OCI-LY7 (cell line): ENCODE data around the gene FBLN2. TPM values are rescaled to one million over a fixed set of nuclear protein-coding genes. Genes with fewer than 3 reads are reported as not detected.

Source experiments
- BruUV-seq: library from RNA; stranded (reverse); fragments of 400-500 nt; replicated peaks from 2 replicates; lab custom pipeline; 2021; lab: Mats Ljungman, UMichigan
- CTCF ChIA-PET: fragments of 300-600 bp; sonication (Branson Sonifier 250); formaldehyde crosslinking; loops from one replicate; lab custom pipeline; 2022; ENCODE audit warnings: antibody characterized with exemption; ENCODE audit not compliant: unreplicated experiment; lab: Charles Lee
- POLR2A ChIA-PET: fragments of 300-600 bp; sonication (Branson Sonifier 250); formaldehyde crosslinking; loops from one replicate; lab custom pipeline; 2022; ENCODE audit warnings: antibody characterized with exemption; lab: Charles Lee
- DNase-seq: peaks from one replicate; pipeline ENCODE4 v3.0.0-alpha.2; 2015; ENCODE audit warnings: low spot score
- H2AFZ ChIP-seq: fragments of 200-600 bp; sonication (generic), shearing (Covaris generic); 2 replicates; pipeline ENCODE4 v1.6.1; 2014; ENCODE audit warnings: mild to moderate bottlenecking, antibody characterized with exemption, low read length, moderate library complexity
- H3K27ac ChIP-seq: fragments of 200-600 bp; sonication (generic); 2 replicates; pipeline ENCODE4 v1.5.1; 2014; ENCODE audit warnings: mixed run types, low read depth, mild to moderate bottlenecking, moderate library complexity, low read length, inconsistent platforms; ENCODE audit not compliant: poor library complexity, severe bottlenecking
- H3K36me3 ChIP-seq: fragments of 200-600 bp; sonication (generic); 2 replicates; pipeline ENCODE4 v1.6.1; 2014; ENCODE audit warnings: mild to moderate bottlenecking, antibody characterized with exemption, low read length, moderate library complexity, mixed read lengths; ENCODE audit not compliant: insufficient read depth
- H3K4me1 ChIP-seq: fragments of 200-600 bp; sonication (generic); 2 replicates; pipeline ENCODE4 v1.5.1; 2014; ENCODE audit warnings: mild to moderate bottlenecking, low read length; ENCODE audit not compliant: insufficient read depth, poor library complexity, severe bottlenecking
- H3K4me2 ChIP-seq: fragments of 200-600 bp; sonication (generic); 2 replicates; pipeline ENCODE4 v1.6.1; 2014; ENCODE audit warnings: mild to moderate bottlenecking, low read length
- H3K4me3 ChIP-seq: fragments of 200-600 bp; sonication (generic); 2 replicates; pipeline ENCODE4 v1.5.1; 2014; ENCODE audit warnings: mild to moderate bottlenecking, low read depth, low read length; ENCODE audit not compliant: poor library complexity, severe bottlenecking
- H3K79me2 ChIP-seq: fragments of 200-600 bp; sonication (generic); 2 replicates; pipeline ENCODE4 v1.6.1; 2016; ENCODE audit warnings: low read depth, mild to moderate bottlenecking, low read length, moderate library complexity, mixed read lengths; ENCODE audit not compliant: insufficient read depth
- H3K9me2 ChIP-seq: fragments of 200-600 bp; sonication (generic); 2 replicates; pipeline ENCODE4 v1.6.1; 2016; ENCODE audit warnings: mild to moderate bottlenecking, low read length, mixed read lengths; ENCODE audit not compliant: insufficient read depth
- H3K9me3 ChIP-seq: fragments of 200-600 bp; sonication (generic); 2 replicates; pipeline ENCODE4 v1.6.1; 2014; ENCODE audit warnings: mild to moderate bottlenecking, mixed run types, low read length, mixed read lengths
- H4K20me1 ChIP-seq: fragments of 200-600 bp; sonication (generic); 2 replicates; pipeline ENCODE4 v1.6.1; 2014; ENCODE audit warnings: mild to moderate bottlenecking, antibody characterized with exemption, low read length, moderate library complexity, mixed read lengths; ENCODE audit not compliant: insufficient read depth
- EZH2phosphoT487 ChIP-seq: fragments of 200-600 bp; sonication (generic); IDR thresholded peaks from 2 replicates; pipeline ENCODE4 v1.6.1; 2018; ENCODE audit warnings: low read depth, borderline replicate concordance, mild to moderate bottlenecking, mixed run types, antibody characterized with exemption, low read length, moderate library complexity, mixed read lengths
- intact Hi-C: fragments of 100-400 bp; cut with micrococcal nuclease; formaldehyde crosslinking; loops from one replicate; pipeline ENCODE4 v1.10.0; 2022; ENCODE audit not compliant: unreplicated experiment
- total RNA-seq, 2 experiments: library from RNA; depleted of rRNA in 1 of 2; stranded (reverse); fragments of >200 nt in 1 of 2; shearing (Covaris generic) in 1 of 2; gene quantifications; 2 replicates each; pipeline ENCODE4 v1.2.3, GENCODE V29; 2014 to 2022
- TF ChIP-seq, protein P1 (sequence below): fragments of 200-600 bp; sonication (generic); conservative IDR thresholded peaks from 2 replicates; pipeline ENCODE4 v1.5.1; 2014; ENCODE audit warnings: mild to moderate bottlenecking, antibody characterized with exemption, low read length, moderate library complexity, mixed read lengths

The FBLN2 gene
- total RNA-seq, 2 experiments from 2014 or later: not detected

DNA sequence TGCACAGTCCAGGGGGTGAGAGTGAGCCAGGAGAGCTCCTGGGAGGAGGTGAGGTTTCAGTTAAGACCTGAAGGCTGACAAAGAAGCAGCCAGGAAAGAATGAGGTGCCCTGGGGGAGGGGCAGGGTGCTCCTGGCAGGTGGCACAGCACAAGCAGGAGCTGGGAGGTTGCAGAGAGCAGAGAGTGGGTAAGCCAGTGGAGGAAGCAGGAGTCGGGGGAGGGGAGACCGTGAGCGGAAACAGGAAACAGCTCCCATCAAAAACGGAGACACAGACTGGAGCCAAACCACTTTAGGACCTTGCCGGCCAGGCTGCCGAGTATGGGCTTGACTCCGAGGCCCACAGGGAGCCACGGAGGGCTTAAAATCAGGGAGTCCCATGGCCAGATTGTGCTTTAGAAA, 12.1 kb upstream of the FBLN2 start:
- Histone ChIP-seq H2AFZ (no peak overlapping the region), H3K4me2 (no peak overlapping the region), H4K20me1 (no peaks in the 10 kb centered on the region), H3K4me1 (no peaks in the 10 kb centered on the region), H3K9me3 (no peaks in the 10 kb centered on the region), H3K79me2 (no peaks in the 10 kb centered on the region), H3K36me3 (no peaks in the 10 kb centered on the region), H3K27ac (no peak overlapping the region), H3K9me2 (no peaks in the 10 kb centered on the region), H3K4me3 (no peak overlapping the region)
- ChIA-PET POLR2A (no interaction called here), CTCF (no interaction called here)
- no TSS peak for BruUV-seq
- intact Hi-C loops: no loop called here
- TF ChIP-seq, protein P1, sequence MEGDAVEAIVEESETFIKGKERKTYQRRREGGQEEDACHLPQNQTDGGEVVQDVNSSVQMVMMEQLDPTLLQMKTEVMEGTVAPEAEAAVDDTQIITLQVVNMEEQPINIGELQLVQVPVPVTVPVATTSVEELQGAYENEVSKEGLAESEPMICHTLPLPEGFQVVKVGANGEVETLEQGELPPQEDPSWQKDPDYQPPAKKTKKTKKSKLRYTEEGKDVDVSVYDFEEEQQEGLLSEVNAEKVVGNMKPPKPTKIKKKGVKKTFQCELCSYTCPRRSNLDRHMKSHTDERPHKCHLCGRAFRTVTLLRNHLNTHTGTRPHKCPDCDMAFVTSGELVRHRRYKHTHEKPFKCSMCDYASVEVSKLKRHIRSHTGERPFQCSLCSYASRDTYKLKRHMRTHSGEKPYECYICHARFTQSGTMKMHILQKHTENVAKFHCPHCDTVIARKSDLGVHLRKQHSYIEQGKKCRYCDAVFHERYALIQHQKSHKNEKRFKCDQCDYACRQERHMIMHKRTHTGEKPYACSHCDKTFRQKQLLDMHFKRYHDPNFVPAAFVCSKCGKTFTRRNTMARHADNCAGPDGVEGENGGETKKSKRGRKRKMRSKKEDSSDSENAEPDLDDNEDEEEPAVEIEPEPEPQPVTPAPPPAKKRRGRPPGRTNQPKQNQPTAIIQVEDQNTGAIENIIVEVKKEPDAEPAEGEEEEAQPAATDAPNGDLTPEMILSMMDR: no peak
- no peak for TF ChIP-seq EZH2phosphoT487
- DNase-seq: no peak

DNA sequence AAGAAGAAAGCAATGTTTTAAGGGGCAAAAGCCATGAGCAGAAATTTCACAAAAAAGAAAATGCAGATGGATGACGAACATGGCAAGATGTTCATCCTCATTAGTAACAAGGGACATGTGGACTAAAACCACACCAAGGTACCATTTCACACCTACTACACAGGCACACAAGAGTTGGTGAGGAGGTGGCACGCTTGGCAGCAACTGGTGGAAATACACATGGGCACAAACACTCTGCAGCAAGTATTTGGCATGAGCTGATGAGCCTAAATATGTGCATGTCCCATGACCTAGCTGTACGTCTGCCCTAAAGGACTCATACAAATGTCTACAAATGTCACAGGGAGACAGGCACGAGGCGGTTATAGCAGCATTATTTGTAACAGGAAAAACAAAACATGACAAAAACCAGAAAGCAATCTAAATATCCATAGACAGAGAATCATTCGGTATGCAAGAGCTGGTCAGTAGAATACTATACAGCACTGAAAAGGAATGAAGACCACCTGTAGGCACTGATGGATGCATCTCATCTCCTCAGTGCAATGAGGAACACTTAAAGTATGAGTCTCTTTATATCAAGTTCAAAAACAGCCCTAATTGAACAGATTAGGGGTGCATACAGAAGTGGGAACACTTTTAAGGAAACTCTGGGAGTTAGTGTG, 11.5 kb upstream of the FBLN2 start:
- no peak overlapping the region for H2AFZ ChIP-seq
- CTCF ChIA-PET: no interaction called here
- POLR2A ChIA-PET: no interaction called here

DNA sequence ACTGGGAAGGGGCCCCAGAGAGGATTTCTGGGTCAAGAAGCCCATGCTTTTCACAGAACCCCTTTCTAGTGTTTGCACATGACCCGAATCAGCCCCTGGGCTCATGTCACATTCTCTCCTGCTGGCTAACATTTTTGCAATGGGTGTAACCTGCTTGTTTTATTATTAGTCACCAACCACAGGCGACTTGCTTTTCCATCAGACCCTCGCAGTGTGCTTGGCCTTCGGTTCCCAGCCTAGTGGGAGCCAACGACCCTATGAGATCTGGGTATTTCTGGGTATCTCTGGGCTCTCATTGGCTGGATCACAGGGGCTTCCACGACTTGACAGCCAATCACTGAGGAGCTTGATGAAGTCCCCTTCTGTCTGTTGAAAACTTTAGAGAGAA, 11.0 kb upstream of the FBLN2 start:
- ChIA-PET POLR2A (no interaction called here), CTCF (no interaction called here)
- H3K36me3 ChIP-seq: no peaks in the 10 kb centered on the region
- BruUV-seq: no TSS peak
- no peak overlapping the region for H3K27ac ChIP-seq
- no peaks in the 10 kb centered on the region for H3K9me3 ChIP-seq
- H3K4me1 ChIP-seq: no peaks in the 10 kb centered on the region
- TF ChIP-seq EZH2phosphoT487: no peak
- TF ChIP-seq, protein P1: no peak
- DNase-seq: no peak
- intact Hi-C loops: no loop called here
- H3K9me2 ChIP-seq: no peaks in the 10 kb centered on the region
- no peak overlapping the region for H3K4me2 ChIP-seq
- no peaks in the 10 kb centered on the region for H4K20me1 ChIP-seq
- H3K79me2 ChIP-seq: no peaks in the 10 kb centered on the region
- no peak overlapping the region for H2AFZ ChIP-seq
- H3K4me3 ChIP-seq: no peak overlapping the region

More for the DNA sequence above, 11.5 kb upstream of the FBLN2 start:
- DNase-seq: no peak
- no peaks in the 10 kb centered on the region for H3K9me3 ChIP-seq
- no peaks in the 10 kb centered on the region for H3K36me3 ChIP-seq
- intact Hi-C loops: no loop called here
- no peak overlapping the region for H3K27ac ChIP-seq
- BruUV-seq: no TSS peak
- no peak overlapping the region for H3K4me2 ChIP-seq
- H3K4me1 ChIP-seq: no peaks in the 10 kb centered on the region
- no peaks in the 10 kb centered on the region for H3K9me2 ChIP-seq
- H4K20me1 ChIP-seq: no peaks in the 10 kb centered on the region
- no peak overlapping the region for H3K4me3 ChIP-seq
- no peak for TF ChIP-seq EZH2phosphoT487
- TF ChIP-seq, protein P1: no peak
- H3K79me2 ChIP-seq: no peaks in the 10 kb centered on the region
